ENCODE data around the gene PRLR. TPM values are rescaled to one million over a fixed set of nuclear protein-coding genes. Genes with fewer than 3 reads are reported as not detected.

PRLR gene
- total and polyA plus RNA-seq, 2 of the 13 experiments (the other 11 are each of a cell fraction or from before 2014, with no cell fraction given) = 12.2 to 13.3 TPM

- H3K9me3 ChIP-seq (ENCODE audit: low read length) = no peaks in the 10 kb centered on the region
- H3K9ac ChIP-seq (ENCODE audit: insufficient read depth, low read depth, low read length) = no peak overlapping the region
- H3K4me3 ChIP-seq (replicated peaks in 1 of 3; ENCODE audit: insufficient read depth in 1 of 3, low read depth in 2 of 3, low read length in 3 of 3) = no peak overlapping the region
- in situ Hi-C loops (cut with HindIII; ENCODE audit: extremely low pct_ligation_motif_present, low pct_unique_long_range_greater_than_20kb) = no loop called here
- BruUV-seq (replicated peaks) = no TSS peak
- H3K4me1 ChIP-seq (ENCODE audit: insufficient read depth, low read length) = no peaks in the 10 kb centered on the region
- H3K79me2 ChIP-seq (ENCODE audit: insufficient read depth, low read length) = no peaks in the 10 kb centered on the region
- no peaks in the 10 kb centered on the region for H3K36me3 ChIP-seq (replicated peaks in 1 of 2; ENCODE audit: control insufficient read depth in 1 of 2, insufficient read depth in 2 of 2, low read length in 2 of 2)
- H3K27ac ChIP-seq (ENCODE audit: extremely low read length, insufficient read depth, low read length) = no peak overlapping the region
- no peak for DNase-seq (ENCODE audit: low spot score)
- 91% methylated on average over 5 of the region's 5 CpGs for WGBS (ENCODE audit: low lambda C conversion rate)
- H3K4me2 ChIP-seq (ENCODE audit: low read depth, low read length) = no peak overlapping the region
- no peaks in the 10 kb centered on the region for H4K20me1 ChIP-seq (ENCODE audit: insufficient read depth, low read length)
- H2AFZ ChIP-seq (ENCODE audit: low read length) = no peak overlapping the region
- FAIRE-seq = no peak
- intact Hi-C loops (cut with micrococcal nuclease; ENCODE audit: unreplicated experiment) = no loop called here
- H3K27me3 ChIP-seq (ENCODE audit: control insufficient read depth in 1 of 2, insufficient read depth in 2 of 2, low read length in 2 of 2) = no peaks in the 10 kb centered on the region
- TF ChIP-seq, protein P1, sequence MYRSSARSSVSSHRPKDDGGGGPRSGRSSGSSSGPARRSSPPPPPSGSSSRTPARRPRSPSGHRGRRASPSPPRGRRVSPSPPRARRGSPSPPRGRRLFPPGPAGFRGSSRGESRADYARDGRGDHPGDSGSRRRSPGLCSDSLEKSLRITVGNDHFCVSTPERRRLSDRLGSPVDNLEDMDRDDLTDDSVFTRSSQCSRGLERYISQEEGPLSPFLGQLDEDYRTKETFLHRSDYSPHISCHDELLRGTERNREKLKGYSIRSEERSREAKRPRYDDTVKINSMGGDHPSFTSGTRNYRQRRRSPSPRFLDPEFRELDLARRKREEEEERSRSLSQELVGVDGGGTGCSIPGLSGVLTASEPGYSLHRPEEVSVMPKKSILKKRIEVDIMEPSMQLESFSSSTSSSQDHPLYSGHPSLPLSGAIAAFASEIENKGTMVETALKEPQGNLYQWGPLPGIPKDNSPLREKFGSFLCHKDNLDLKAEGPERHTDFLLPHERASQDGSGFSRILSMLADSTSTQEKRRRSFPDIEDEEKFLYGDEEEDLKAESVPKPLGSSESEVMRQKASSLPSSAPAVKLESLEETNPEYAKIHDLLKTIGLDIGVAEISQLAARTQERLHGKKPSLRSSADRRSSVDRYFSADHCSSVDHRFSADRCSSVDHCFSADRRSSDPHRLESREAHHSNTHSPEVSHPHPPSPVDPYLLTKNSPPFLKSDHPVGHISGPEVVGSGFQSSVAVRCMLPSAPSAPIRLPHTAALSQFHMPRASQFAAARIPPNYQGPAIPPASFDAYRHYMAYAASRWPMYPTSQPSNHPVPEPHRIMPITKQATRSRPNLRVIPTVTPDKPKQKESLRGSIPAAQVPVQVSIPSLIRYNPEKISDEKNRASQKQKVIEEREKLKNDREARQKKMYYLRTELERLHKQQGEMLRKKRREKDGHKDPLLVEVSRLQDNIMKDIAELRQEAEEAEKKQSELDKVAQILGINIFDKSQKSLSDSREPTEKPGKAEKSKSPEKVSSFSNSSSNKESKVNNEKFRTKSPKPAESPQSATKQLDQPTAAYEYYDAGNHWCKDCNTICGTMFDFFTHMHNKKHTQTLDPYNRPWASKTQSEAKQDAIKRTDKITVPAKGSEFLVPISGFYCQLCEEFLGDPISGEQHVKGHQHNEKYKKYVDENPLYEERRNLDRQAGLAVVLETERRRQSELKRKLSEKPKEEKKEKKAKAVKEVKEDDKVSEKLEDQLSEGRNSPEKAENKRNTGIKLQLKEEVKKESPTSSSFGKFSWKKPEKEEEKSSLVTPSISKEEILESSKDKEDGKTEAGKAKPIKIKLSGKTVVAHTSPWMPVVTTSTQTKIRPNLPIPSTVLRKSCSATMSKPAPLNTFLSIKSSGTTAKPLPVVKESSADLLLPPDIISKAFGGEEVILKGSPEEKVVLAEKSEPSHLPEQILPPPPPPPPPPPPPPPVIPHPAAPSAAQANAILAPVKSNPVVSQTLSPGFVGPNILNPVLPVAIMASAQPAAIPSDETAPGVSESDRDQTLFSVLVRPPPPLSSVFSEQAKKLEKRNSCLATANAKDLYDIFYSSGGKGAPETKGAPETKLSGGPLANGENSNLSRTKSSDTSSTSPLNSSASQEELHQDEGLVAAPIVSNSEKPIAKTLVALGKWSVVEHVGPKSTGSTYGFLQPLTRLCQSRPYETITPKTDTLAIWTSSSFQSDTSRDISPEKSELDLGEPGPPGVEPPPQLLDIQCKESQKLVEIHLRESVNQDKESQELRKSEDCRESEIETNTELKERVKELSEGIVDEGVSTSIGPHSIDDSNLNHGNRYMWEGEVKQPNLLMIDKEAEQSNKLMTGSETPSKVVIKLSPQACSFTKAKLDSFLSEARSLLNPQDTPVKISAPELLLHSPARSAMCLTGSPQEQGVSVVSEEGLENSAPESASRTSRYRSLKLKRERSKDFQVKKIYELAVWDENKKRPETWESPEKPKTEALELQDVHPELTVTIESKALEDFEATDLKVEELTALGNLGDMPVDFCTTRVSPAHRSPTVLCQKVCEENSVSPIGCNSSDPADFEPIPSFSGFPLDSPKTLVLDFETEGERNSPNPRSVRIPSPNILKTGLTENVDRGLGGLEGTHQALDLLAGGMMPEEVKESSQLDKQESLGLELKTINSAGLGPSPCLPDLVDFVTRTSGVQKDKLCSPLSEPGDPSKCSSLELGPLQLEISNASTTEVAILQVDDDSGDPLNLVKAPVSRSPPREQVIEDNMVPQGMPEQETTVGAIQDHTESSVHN (CRISPR knock-in tag; IDR thresholded peaks at IDR 0.05) = no peak
- TF ChIP-seq AKAP8 (CRISPR knock-in tag; IDR thresholded peaks at IDR 0.05) (no peak), EZH2 (conservative IDR thresholded peaks at IDR 0.05; ENCODE audit: low read depth, low read length) (no peak), KDM5A (IDR thresholded peaks at IDR 0.05; ENCODE audit: borderline replicate concordance, low read length) (no peak), SIN3B (IDR thresholded peaks at IDR 0.05; ENCODE audit: low read length) (no peak), CTCF (CRISPR knock-in tag; IDR thresholded peaks at IDR 0.05) (no peak), HNRNPH1 (optimal IDR thresholded peaks at IDR 0.05; ENCODE audit: low read depth, low read length) (no peak)
- POLR2A ChIA-PET = interaction anchor here (1.0 kb wide), 1 partner anchor 9 kb away, joined by 3 read pairs; no protein-coding TSS in a partner anchor
- CTCF ChIA-PET (ENCODE audit: low intra/inter-chr PET ratio, low total read pairs) = no interaction called here
- ATAC-seq = no peak
Measured at GRCh38 chr5:35145012-35145411, 85.3 kb downstream of the PRLR start.
